ENCODE data around the gene HPS5.

The HPS5 gene

DNA sequence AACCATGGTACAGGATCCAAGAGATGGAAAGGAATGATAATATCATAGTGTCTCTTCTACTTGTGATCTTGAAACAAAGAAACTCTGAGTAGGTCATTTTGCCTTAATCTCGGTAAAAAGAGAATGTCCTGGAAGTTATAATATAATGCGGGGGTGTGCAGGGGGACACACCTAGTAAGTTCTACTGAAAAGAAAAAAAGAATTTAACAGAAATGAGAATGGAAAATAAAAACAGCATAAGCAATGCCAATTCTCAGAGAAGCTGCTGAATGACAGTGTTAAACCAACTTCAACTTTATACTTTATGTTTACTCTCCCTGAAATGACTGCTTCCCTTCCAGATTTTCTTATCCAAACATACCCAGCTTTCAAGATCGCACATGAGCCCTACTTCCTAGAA, 2.0 kb downstream of the HPS5 start:
- DNase-seq, result no peak

- no peak for DNase-seq
Measured at GRCh38 chr11:18317551-18317950, 4.4 kb downstream of the HPS5 start.

GRCh38 chr11:18315893-18316292, 6.0 kb downstream of the HPS5 start:
- no peak for DNase-seq

GRCh38 chr11:18314784-18315523, 7.0 kb downstream of the HPS5 start:
- DNase-seq, result no peak

DNA sequence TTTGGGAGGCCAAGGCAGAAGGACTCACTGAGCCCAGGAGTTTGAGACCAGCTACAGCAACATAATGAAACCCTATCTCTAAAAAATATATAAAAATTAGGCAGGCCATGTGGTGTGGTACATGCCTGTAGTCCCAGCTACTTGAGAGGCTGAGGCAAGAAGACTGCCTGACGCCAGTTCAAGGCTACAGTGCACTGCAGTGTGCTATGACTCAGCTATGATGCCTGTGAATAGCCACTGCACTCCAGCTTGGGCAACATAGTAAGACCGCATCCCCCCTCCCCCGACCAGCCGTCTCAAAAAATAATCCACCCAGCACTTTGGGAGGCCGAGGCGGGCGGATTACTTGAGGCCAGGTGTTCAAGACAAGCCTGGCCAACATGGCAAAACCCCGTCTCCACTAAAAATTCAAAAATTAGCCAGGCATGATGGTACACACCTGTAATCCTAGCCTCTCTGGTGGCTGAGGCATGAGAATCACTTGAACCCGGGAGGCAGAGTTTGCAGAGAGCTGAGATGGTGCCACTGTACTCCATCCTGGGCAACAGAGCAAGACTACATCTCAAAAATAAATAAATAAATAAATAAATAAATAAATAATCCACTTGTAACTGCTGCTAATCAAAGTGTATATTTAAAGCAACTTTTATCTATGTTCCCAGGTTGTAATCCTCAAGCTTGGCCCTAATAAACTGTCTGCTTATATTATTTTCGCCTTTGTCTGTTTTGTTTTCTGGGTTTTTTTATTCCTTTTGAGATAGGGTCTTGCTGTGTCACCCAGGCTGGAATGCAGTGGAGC, 7.8 kb downstream of the HPS5 start:
- DNase-seq, result no peak

DNA sequence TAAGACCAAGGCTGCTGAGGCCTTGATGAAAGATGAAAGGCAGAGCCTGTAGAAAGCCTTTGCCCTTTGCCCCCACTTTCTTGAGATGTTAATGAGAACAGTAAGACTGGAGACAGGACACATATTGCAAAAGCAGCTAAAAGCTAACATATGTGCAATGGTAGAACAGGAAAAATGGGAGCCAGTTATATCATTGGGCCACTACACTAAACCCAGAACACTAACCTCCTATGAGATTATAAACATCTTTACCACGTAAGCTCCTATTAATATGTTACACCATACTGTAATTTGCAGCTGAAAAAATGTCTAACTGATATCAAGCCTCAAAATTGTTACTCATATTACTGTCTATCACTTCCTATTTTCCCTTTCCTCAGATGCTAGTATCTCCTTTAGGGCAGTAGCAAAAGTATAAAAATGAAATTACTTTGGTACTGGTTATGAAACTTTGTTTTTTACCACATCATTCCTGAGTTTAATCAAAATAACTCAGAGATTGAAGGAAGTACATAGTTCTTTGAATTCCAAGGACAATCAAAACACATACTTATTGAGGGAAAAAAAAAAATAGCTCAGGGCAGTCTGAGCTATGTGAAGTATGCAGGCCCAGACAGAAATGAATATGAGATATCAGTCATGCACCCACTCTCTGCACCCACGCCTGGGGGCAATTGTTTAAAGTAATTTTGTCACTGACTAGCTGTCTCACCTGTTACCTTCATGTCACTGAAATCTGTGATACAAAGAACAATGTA, 9.1 kb downstream of the HPS5 start:
- DNase-seq, result no peak

DNA sequence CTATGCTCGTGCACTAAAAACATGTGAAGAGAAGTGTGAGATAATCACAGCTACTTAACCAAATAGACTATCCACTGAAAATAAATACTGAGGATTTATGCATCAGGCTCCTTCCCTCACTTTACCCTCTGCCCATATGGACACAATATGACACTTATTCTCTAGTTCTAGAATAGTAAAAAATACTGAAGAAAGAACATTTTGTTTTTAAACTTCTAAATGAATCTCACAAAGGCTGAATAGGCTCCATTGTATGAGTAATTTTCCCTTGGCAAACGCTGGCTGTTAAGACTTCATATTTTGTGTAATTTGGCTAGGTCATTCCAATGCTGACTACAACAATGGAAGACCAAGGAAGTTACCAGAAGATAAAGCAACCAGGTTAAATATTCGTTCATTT, 9.9 kb downstream of the HPS5 start:
- no peak for DNase-seq

- no peak for DNase-seq
Measured at GRCh38 chr11:18310800-18311340, 11.1 kb downstream of the HPS5 start.

DNA sequence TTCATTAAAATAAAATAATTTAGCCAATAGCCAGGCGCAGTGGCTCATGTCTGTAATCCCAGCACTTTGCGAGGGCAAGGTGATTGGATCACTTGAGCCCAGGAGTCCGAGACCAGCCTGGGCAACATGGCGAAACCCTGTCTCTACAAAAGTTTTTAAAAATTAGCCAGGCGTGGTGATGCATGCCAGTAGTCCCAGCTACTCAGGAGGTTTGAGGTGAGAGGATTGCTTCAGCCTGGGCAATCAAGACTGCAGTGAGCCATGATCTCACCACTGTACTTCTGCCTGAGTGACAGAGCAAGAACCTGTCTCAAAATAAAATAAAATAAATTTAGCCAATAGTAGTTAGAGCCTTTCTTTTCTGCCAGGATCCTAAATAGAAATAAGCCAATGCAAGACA, 12.2 kb downstream of the HPS5 start:
- no peak for DNase-seq

- DNase-seq, result no peak
Measured at GRCh38 chr11:18308242-18308641, 13.7 kb downstream of the HPS5 start.

DNA sequence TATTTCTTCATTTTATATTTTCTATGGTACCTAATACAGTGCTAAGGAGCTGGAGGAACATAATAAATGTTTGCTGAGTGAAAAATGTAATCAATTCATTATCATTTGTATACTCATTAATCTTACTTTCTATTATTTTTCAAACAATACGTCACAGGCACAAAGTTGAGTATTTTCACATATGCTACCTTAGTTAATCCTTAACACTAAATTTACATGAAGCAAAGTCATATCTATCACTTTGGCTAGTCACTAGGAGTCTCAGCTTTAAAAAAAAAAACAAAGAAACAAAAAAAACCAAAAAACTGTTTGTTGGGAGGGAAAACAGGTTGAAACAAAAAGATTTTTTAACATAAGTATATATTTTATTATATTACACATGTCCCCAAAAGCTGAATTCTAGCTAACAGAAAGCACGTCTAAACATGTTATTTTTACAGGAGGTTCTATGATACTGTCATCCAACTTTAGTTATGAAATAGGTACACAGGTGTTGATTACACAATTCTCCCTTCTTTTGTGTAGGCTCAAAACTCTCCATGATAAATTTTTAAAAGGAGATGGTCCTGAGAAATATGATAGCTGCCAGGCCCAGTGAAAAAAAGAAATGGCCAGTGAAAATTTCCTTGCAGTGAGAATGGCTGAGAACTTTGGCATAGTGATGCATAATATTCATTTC, 14.3 kb downstream of the HPS5 start:
- no peak for DNase-seq

- no peak for DNase-seq
Measured at GRCh38 chr11:18304745-18305144, 17.2 kb downstream of the HPS5 start.

GRCh38 chr11:18299721-18300120, 22.2 kb downstream of the HPS5 start:
- DNase-seq, result no peak

GRCh38 chr11:18295316-18295715, 26.6 kb downstream of the HPS5 start:
- no peak for DNase-seq

DNA sequence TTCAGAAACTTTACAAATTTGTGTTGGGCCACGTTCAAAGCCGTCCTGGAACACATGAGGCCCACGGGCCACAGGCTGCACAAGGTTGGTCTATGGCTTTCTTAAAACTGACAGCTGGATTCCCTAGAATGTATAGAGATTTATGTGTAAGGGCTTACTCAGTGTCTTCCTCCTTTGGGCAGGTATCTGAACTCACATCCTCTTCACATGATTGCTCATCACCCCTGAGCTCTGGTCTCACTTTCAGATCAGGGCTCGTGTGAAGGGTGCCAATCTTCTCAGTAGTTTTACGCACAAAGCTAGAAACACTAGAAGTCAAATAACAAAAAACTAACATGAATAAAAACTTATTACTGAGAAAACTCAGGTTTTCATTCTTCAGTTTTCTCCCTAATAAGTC, 27.1 kb downstream of the HPS5 start:
- DNase-seq, result no peak

DNA sequence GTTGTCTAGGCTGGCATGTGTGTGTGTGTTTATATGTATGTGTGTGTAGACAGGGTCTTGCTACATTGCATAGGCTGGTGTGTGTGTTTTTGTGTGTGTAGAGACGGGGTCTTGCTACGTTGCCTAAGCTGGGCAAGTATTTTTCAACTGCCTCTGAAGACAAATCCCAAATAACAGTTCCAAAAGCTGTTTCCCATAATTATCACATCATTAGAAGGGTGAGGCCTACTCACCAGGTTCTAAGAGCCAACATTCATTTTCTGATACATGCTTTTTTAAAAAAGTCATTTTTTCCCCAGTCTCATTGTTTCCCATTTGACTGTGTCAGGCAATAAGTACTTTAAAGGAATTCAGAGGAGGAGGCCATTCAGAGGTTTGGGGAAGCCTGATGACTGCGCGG, 33.0 kb downstream of the HPS5 start:
- DNase-seq, result no peak

DNA sequence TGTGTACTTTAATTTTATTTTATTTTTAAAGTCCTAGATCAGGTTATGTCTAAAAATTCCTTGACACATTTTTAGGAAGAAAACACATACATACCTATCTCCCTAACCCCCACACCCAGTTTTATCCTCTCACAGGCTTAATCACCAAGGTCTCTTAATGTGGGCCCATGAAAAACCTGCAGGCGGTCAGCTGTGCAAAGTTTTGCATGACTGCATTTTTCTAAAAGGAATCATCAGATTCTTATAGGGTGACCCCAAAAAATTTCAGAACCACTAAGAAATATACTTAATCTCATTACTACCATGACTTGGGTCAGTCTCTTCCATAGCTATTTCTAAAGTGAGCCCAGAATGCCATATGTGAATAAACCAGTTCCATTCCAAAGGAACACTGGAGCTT, 36.1 kb downstream of the HPS5 start:
- DNase-seq, result no peak

GRCh38 chr11:18282626-18283025, 39.3 kb downstream of the HPS5 start:
- DNase-seq, result no peak

- DNase-seq, result no peak
Measured at GRCh38 chr11:18280438-18281045, 41.4 kb downstream of the HPS5 start.

DNA sequence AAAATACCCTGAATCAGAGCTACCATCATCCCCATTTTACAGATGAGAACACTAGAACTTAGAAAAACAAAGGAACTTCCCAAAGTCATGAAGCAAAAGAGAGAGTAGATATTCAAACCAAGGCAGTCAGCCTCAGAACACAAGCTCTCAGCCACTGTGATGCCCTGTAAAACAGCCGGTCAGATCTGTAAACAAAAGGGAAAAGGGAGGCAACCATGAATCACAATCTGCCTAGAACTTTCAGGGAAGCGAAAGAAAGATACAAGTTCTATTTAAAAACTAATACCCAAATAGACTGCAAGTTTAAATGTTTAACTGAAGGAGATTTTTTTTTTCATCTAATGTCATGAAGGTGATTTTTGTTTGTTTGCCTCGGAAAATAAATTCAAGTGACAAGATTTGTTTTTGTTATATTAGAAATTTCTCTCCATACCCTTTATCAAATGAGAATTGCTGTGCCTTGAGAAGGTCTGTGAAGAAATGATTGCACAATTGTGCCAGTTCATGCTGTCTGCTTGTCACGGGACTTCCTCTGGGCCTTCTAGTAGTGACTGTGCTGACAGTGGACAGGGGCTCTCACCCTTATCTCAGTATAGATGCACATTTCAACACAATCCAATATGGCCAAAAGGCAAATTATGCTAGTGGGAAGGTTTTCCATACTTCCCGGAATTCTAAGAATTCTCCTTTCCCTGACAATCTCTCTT, 44.2 kb downstream of the HPS5 start:
- DNase-seq, result no peak

GRCh38 chr11:18271206-18271605, 50.7 kb downstream of the HPS5 start:
- no peak for DNase-seq

DNA sequence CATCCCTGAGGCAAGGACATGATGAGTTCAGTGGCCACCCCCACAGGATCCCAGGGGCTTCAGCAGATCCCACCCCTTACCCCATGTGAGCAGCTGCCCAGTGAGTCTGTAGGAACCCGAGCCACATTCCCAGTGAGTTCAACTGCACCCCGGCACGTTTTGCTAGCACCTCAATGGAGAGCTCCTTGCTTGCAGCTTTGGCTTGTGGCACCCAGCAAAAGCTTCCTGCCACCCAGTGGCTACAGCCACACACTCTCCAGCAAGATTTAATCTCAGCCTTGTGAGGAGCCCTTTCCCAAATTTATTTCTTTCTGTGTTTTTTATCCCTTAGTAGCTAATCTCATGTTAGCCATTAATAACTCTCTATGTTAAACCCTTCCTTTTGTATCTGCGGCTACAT, 51.8 kb downstream of the HPS5 start:
- no peak for DNase-seq

Data from NCI-H2107 (cell line).